GM08714 (cell line): ENCODE measurements around the gene APOBEC4.

Source experiments
- H3K4me3 ChIP-seq: fragments of 200-500 bp; sonication (Bioruptor generic); 2 replicates; pipeline ENCODE4 v1.5.1; 2014; ENCODE audit warnings: mild to moderate bottlenecking, low read length, inconsistent platforms
- ZNF274 ChIP-seq: IDR thresholded peaks from 2 replicates; pipeline ENCODE4 v1.6.1; 2012; ENCODE audit warnings: mild to moderate bottlenecking, low read depth, low read length

The APOBEC4 gene

GRCh38 chr1:183652547-183653461 lies at the start of gene APOBEC4:
Gene APOBEC4 (minus strand): TSS chr1:183653316. CDS start chr1:183648781, 4,535 bp downstream.
- H3K4me3 ChIP-seq: no peak within 1 kb of the TSS; the same call in 1 of the 2 replicates
- no peak for TF ChIP-seq ZNF274

GRCh38 chr1:183702813-183703198 lies 49.7 kb upstream of the APOBEC4 start:
- no peak overlapping the region for H3K4me3 ChIP-seq
- no peak for TF ChIP-seq ZNF274

- no peak overlapping the region for H3K4me3 ChIP-seq
- no peak for TF ChIP-seq ZNF274
These were observed 49.1 kb upstream of the APOBEC4 start for GRCh38 chr1:183702087-183702812.

- no peak for TF ChIP-seq ZNF274
- H3K4me3 ChIP-seq: no peak overlapping the region
These were observed 46.6 kb upstream of the APOBEC4 start for GRCh38 chr1:183699616-183700160.

- no peak for TF ChIP-seq ZNF274
- no peak overlapping the region for H3K4me3 ChIP-seq
These were observed 44.9 kb upstream of the APOBEC4 start for GRCh38 chr1:183697814-183698590.

- no peak overlapping the region for H3K4me3 ChIP-seq
- TF ChIP-seq ZNF274: no peak
These were observed 43.9 kb upstream of the APOBEC4 start for GRCh38 chr1:183696981-183697380.

GRCh38 chr1:183694755-183695154 lies 41.6 kb upstream of the APOBEC4 start:
- no peak overlapping the region for H3K4me3 ChIP-seq
- no peak for TF ChIP-seq ZNF274

GRCh38 chr1:183694066-183694465 lies 41.0 kb upstream of the APOBEC4 start:
- no peak overlapping the region for H3K4me3 ChIP-seq
- TF ChIP-seq ZNF274: no peak

- no peak overlapping the region for H3K4me3 ChIP-seq
These were observed 40.4 kb upstream of the APOBEC4 start for GRCh38 chr1:183693521-183693920.

GRCh38 chr1:183689762-183690204 lies 36.7 kb upstream of the APOBEC4 start:
- H3K4me3 ChIP-seq: no peak overlapping the region
- no peak for TF ChIP-seq ZNF274

More at GRCh38 chr1:183693521-183693920, 40.4 kb upstream of the APOBEC4 start:
- no peak for TF ChIP-seq ZNF274

- no peak for TF ChIP-seq ZNF274
- H3K4me3 ChIP-seq: no peak overlapping the region
These were observed 35.4 kb upstream of the APOBEC4 start for GRCh38 chr1:183688341-183689060.

GRCh38 chr1:183687546-183688304 lies 34.6 kb upstream of the APOBEC4 start:
- H3K4me3 ChIP-seq: no peak overlapping the region

More at GRCh38 chr1:183687546-183688304, 34.6 kb upstream of the APOBEC4 start:
- TF ChIP-seq ZNF274: no peak
